Stimulated activated CD8-positive, alpha-beta memory T cell treated with anti-CD3 and anti-CD28 coated beads, Interleukin-2, amount 100 ng/mL, for 1 hour (primary cell): ENCODE measurements around the gene SCN8A.
"Not testable (repeated sequence)": the region's sequence is repeated elsewhere in the genome, so short reads cannot be mapped to it uniquely, and the experiment has no call there.

Experiments used
- DNase-seq, 2 donors: peaks; one replicate each; pipeline ENCODE4 v3.0.0-alpha.2; 2020; ENCODE audit warnings: low read depth in 2 of 2

SCN8A gene

GRCh38 chr12:51591016-51591901 is at the start of gene SCN8A:
SCN8A (plus strand) TSS chr12:51591233; CDS start chr12:51662818, 71,585 bp downstream.
- DNase-seq, result peak in 1 of 2 donors; percentile 14

GRCh38 chr12:51546097-51546496 is 44.9 kb upstream of the SCN8A start:
- DNase-seq, result no peak

- DNase-seq, result no peak
Measured at GRCh38 chr12:51547606-51548005, 43.4 kb upstream of the SCN8A start.

- DNase-seq, result no peak
Measured at GRCh38 chr12:51548241-51548640, 42.8 kb upstream of the SCN8A start.

- no peak for DNase-seq
Measured at GRCh38 chr12:51549637-51550036, 41.4 kb upstream of the SCN8A start.

GRCh38 chr12:51568271-51569032 is 22.6 kb upstream of the SCN8A start:
- not testable (repeated sequence) for DNase-seq

GRCh38 chr12:51579321-51579850 is 11.6 kb upstream of the SCN8A start:
- no peak for DNase-seq

GRCh38 chr12:51589060-51589459 is 2.0 kb upstream of the SCN8A start:
- no peak for DNase-seq

- no peak for DNase-seq
Measured at GRCh38 chr12:51589557-51590176, 1.4 kb upstream of the SCN8A start.

- peak; percentile 31 to 47 for DNase-seq
Measured at GRCh38 chr12:51590347-51591015, 552 bp upstream of the SCN8A start.

GRCh38 chr12:51592034-51592705 is 1.1 kb downstream of the SCN8A start:
- DNase-seq, result no peak

- DNase-seq, result no peak
Measured at GRCh38 chr12:51593021-51593420, 2.0 kb downstream of the SCN8A start.

- no peak for DNase-seq
Measured at GRCh38 chr12:51593539-51593938, 2.5 kb downstream of the SCN8A start.

GRCh38 chr12:51598156-51598555 is 7.1 kb downstream of the SCN8A start:
- no peak for DNase-seq

GRCh38 chr12:51600721-51601120 is 9.7 kb downstream of the SCN8A start:
- no peak for DNase-seq

- DNase-seq, result no peak
Measured at GRCh38 chr12:51601241-51601640, 10.2 kb downstream of the SCN8A start.

GRCh38 chr12:51605896-51606295 is 14.9 kb downstream of the SCN8A start:
- DNase-seq, result not testable (repeated sequence)

GRCh38 chr12:51607197-51607596 is 16.2 kb downstream of the SCN8A start:
- not testable (repeated sequence) for DNase-seq

- no peak for DNase-seq
Measured at GRCh38 chr12:51620448-51620847, 29.4 kb downstream of the SCN8A start.

GRCh38 chr12:51621156-51621922 is 30.3 kb downstream of the SCN8A start:
- DNase-seq, result no peak
